ENCODE data around the gene UBE2F.
"Not testable (repeated sequence)": the region's sequence is repeated elsewhere in the genome, so short reads cannot be mapped to it uniquely, and the experiment has no call there.

UBE2F gene

DNA sequence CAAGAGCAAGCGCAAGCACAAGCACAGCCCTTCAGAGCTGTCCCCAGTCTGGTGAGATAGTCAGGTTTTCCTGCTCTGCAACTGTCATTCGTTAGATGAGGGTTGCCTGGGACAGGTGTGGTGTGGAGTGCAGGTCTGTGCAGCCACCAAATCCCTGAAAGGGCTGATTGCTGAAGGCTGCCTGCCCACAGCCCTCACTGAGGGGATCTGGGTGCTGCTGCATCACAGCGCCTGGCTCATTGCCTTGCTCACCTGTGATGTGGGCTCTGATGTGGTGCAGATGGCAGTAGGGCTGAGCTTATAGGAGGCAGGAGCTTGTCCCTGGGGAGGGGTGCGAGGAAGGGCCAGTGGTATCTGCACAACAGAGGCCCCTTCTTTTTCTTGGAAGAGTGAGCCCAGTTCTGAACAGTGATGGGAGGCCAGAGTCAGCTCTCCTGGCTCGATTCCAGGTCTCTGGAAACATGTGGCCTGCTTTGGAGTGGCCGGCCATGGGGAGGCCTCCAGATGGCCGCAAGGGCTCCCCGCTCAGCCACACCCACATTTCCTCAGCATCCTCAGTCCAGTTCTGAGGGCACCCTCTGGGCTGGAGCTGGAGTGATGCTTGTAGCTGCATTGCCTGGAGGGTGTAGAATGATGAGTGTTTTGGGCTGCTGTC lies 11.4 kb downstream of the UBE2F start:
- peak in 39 of 56 donors; percentile 10 to 83 (median 45) for DNase-seq

DNA sequence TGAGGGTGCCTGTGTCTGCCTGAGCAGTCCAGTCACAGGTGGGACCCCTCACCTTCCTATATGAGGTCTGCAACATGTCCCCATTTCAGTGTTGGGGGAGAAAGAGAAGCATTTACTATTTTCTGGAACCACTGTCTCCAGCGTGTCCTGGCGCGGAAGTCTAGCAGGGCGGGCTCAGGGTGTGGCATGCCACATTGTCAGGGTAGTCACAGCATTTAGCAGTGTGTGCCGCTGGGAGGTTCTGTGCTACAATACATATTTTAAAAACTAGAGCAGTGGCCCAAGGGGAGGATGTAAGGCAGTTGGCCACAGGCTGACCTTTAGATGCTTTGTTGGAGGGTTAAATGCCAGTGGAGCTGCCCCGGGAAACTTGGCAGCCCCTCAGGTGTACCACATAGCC lies 12.5 kb downstream of the UBE2F start:
- no peak for DNase-seq

- DNase-seq: peak in 32 of 56 donors; percentile 6 to 84 (median 38)
These were observed 13.3 kb downstream of the UBE2F start for GRCh38 chr2:237980087-237980486.

GRCh38 chr2:237980751-237981150 lies 13.9 kb downstream of the UBE2F start:
- DNase-seq: no peak

- not testable (repeated sequence) for DNase-seq
These were observed 14.8 kb downstream of the UBE2F start for GRCh38 chr2:237981621-237982020.

GRCh38 chr2:237982039-237982725 lies 15.4 kb downstream of the UBE2F start:
- no peak for DNase-seq

- no peak for DNase-seq
These were observed 17.1 kb downstream of the UBE2F start for GRCh38 chr2:237983922-237984321.

DNA sequence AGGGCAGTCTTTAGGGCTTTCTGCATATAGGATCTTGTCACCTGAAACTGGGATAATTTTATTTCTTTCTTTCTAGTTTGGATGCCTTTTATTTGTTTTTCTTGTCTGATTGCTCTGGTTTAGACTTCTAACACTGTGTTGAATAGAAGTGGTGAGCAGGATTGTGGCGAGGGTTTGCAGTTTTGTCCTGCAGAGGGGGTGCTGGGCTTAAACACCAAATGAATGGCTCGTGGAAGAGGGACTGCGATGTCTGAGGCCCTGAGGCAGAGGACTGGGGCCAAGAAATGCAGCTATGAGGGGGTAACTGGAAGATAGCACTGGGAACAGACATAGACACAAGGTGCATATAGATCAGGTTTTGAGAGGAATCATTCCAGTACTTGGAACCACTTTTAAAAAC lies 20.5 kb downstream of the UBE2F start:
- DNase-seq: no peak

- DNase-seq: no peak
These were observed 26.9 kb downstream of the UBE2F start for GRCh38 chr2:237993701-237994100.

DNA sequence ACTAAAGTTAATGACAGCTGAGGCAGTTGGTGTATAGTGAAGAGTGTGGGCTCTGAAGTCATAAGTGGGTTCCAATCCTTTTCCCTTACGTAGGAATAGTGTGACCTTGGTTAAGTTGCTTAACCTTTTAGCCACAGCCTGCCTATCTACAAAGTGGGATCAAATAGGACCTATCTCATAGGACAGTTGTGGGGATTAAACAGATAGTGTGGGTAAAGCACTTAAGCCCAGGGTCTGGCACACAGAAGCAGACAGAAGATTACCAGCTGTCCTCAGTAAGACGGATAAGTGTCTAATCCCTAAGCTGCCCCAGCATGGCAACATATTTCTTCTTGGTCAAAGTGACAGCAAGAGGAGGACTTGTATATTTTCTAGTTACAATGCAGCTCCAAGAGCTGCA lies 28.2 kb downstream of the UBE2F start:
- no peak for DNase-seq

DNA sequence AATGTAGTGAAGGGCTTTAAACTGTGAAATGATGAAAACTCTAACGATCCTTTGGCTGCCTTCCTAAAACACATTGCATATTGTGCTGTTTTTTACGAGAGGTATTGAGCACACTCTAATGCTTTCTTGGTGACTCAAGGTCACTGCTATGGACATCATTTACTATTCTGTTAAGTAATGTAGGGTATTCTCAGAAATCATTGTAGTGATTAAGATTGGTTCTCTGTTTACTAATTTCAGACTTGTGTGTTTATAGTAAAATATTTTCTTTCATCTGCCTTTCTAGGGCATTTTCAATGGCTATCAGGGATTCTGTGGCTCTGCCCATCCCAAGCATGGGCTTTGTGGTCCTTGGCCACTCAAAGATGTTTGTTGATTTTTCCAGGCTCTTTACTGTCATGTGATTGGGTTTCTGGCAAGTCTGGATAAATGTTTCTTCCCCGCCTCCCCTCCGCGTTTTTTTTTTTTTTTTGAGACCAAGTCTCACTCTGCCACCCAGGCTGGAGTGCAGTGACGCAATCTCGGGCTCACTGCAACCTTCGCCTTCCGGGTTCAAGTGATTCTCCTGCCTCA lies 29.3 kb downstream of the UBE2F start:
- DNase-seq: peak in 1 of 56 donors; percentile 6

- no peak for DNase-seq
These were observed 30.7 kb downstream of the UBE2F start for GRCh38 chr2:237997521-237997920.

- DNase-seq: no peak
These were observed 31.7 kb downstream of the UBE2F start for GRCh38 chr2:237998530-237998929.

DNA sequence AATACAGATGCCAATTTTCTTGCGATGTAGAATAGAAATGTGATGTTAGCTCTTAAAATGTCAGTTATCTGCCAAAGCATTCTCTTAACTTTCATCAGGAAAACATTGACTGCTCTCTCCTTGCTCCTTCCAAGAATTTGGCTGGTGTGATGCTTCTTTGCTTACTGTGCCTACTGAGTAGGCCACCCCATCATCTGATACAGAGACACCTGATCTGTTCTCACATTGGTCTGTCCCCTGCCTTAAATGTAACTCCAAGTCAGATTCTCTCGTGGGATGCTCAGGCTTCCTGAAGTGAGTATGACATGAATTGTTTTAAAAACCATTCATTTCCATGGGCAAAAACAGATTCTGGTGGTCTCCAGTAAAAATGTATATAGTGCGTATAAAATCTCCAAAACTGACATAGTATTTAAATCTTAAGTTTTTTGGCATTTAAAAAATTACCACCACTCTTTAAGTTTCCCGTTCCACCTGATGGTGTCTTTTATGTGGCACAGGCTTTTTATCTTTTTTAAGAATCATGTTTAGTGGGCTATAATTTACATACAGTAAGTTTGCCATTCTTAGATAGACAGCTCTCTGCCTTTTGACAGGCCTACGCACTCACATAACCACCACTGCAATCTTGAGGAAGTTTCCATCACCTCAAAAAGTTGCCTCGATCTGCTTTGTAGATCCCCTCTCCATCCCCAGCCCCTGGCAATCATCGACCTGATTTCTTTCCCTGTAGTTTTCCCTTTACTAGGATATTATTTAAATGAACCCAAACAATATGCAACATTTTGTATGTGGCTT lies 36.6 kb downstream of the UBE2F start:
- no peak for DNase-seq

GRCh38 chr2:238004077-238004830 lies 37.4 kb downstream of the UBE2F start:
- no peak for DNase-seq

DNA sequence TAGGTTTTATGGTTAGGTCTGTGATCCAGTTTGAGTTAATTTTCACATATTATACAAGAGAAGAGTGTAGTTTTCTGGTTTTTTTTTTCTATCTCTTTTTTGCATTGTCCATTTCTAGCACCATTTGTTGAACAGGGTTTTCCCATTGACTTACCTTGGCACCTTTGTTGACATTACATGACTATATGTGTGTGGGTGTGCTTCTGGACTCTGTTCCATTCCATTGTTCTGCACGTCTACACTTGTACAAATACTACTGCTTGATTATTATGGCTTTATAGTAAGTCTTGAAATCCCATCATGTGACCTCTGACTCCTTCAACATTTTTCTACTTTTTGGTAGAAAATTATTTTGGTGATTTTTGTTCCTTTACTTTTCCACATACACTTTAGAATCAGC lies 38.7 kb downstream of the UBE2F start:
- DNase-seq: no peak

DNA sequence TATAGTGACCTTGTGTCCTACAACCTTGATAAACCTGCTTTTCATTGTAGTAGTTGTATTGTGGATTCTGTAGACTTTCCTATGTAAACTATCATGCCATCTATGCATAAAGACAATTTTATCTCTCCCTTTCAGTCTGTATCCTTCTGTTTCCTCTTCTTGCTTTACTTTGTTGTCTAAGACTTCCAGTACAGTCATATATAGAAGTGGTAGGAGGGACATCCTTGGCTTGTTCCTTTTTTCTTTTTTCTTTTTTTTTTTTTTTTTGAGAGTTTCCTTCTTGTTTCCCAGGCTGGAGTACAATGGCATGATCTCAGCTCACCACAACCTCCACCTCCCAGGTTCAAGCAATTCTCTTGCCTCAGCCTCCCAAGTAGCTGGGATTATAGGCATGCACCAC lies 39.7 kb downstream of the UBE2F start:
- no peak for DNase-seq

- DNase-seq: no peak
These were observed 41.1 kb downstream of the UBE2F start for GRCh38 chr2:238007924-238008323.

- peak in 38 of 56 donors; percentile 6 to 79 (median 36) for DNase-seq
These were observed 42.7 kb downstream of the UBE2F start for GRCh38 chr2:238009563-238009962.

DNA sequence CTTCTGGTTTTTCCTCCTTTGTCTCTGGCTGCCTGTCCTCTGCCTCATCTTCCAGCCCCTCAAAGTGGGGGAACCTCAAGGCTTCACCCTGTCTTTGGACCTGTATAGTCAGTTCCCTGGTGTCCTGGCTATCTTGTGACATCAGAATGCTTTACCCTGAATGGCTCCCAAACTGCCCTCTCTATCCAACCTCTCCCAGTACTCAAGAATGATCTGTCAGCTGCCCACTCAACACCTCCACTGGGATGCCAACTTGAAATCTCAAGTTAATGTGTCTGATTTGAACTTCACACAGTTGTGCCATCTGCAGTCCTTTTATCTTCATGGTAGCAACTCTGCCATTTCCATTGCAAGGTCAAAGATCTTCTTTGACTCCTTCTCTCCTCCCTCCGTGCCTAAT lies 43.8 kb downstream of the UBE2F start:
- DNase-seq: no peak

GRCh38 chr2:238013806-238014205 lies 47.0 kb downstream of the UBE2F start:
- no peak for DNase-seq

Measured in amygdala (tissue), 56 donors.